GM12892 (cell line): ENCODE measurements around the gene KIAA0040. TPM values are rescaled to one million over a fixed set of nuclear protein-coding genes. Genes with fewer than 3 reads are reported as not detected.

Experiments
- DNase-seq: peaks from one replicate; pipeline ENCODE4 v3.0.0; 2011; ENCODE audit not compliant: insufficient read length
- FAIRE-seq: peaks from 2 replicates; lab custom pipeline; 2011; peaks lifted over from hg19 to GRCh38; lab: Jason Lieb, UNC
- POLR2A ChIP-seq: IDR thresholded peaks from 2 replicates; pipeline ENCODE4 v1.6.1; 2011; ENCODE audit warnings: low read depth, low read length, control low read depth
- POLR2AphosphoS5 ChIP-seq: IDR thresholded peaks from 2 replicates; pipeline ENCODE4 v1.6.1; 2011; ENCODE audit warnings: low read depth, low read length, control low read depth
- TAF1 ChIP-seq: IDR thresholded peaks from 2 replicates; pipeline ENCODE4 v1.6.1; 2011; ENCODE audit warnings: low read depth, mild to moderate bottlenecking, control low read depth, low read length, borderline replicate concordance
- polyA plus RNA-seq: library from polyadenylated mRNA; unstranded; fragments of >200 nt; gene quantifications from one replicate; pipeline ENCODE4 v1.2.1, GENCODE V29; 2012; ENCODE audit warnings: missing spikeins, inconsistent platforms; ENCODE audit not compliant: missing spikeins

The KIAA0040 gene
- polyA plus RNA-seq = 11.6 TPM

- FAIRE-seq (peak; percentile 94), DNase-seq (peak; percentile 62)
- no peak for TF ChIP-seq TAF1
- TF ChIP-seq POLR2AphosphoS5 = peak; percentile 71; the same call in 1 of the 2 replicates
- peak; percentile 78; the same call in 1 of the 2 replicates for TF ChIP-seq POLR2A
These were observed at the start of gene KIAA0040 for GRCh38 chr1:175192630-175193526. KIAA0040 (minus strand) TSS chr1:175192776; CDS start chr1:175161013, 31,763 bp downstream.

- FAIRE-seq (no peak), DNase-seq (no peak)
- no peak for TF ChIP-seq POLR2AphosphoS5
- TF ChIP-seq POLR2A = no peak
- TF ChIP-seq TAF1 = no peak
These were observed 44.8 kb upstream of the KIAA0040 start for GRCh38 chr1:175237389-175237788.

GRCh38 chr1:175234639-175235038 lies 42.1 kb upstream of the KIAA0040 start:
- FAIRE-seq (no peak), DNase-seq (no peak)
- TF ChIP-seq POLR2AphosphoS5 = no peak
- TF ChIP-seq POLR2A = no peak
- TF ChIP-seq TAF1 = no peak

GRCh38 chr1:175232335-175232734 lies 39.8 kb upstream of the KIAA0040 start:
- TF ChIP-seq TAF1 (no peak), POLR2AphosphoS5 (no peak), POLR2A (no peak)
- FAIRE-seq (no peak), DNase-seq (no peak)

GRCh38 chr1:175225805-175226129 lies 33.2 kb upstream of the KIAA0040 start:
- no peak for DNase-seq
- FAIRE-seq = no peak
- TF ChIP-seq POLR2AphosphoS5 (no peak), POLR2A (no peak), TAF1 (no peak)

- FAIRE-seq = no peak
- no peak for DNase-seq
These were observed 29.8 kb upstream of the KIAA0040 start for GRCh38 chr1:175222296-175222938.

GRCh38 chr1:175221557-175222175 lies 29.1 kb upstream of the KIAA0040 start:
- TF ChIP-seq POLR2A = no peak
- no peak for TF ChIP-seq TAF1
- TF ChIP-seq POLR2AphosphoS5 = no peak
- no peak for DNase-seq
- no peak for FAIRE-seq

More at GRCh38 chr1:175222296-175222938, 29.8 kb upstream of the KIAA0040 start:
- TF ChIP-seq POLR2AphosphoS5 = no peak
- TF ChIP-seq POLR2A = no peak
- TF ChIP-seq TAF1 = no peak

GRCh38 chr1:175220853-175221556 lies 28.4 kb upstream of the KIAA0040 start:
- DNase-seq (no peak), FAIRE-seq (no peak)
- TF ChIP-seq TAF1 (no peak), POLR2A (no peak), POLR2AphosphoS5 (no peak)

- TF ChIP-seq POLR2AphosphoS5 (no peak), POLR2A (no peak)
- FAIRE-seq (peak; percentile 24), DNase-seq (no peak)
These were observed 27.2 kb upstream of the KIAA0040 start for GRCh38 chr1:175219774-175220173.

- DNase-seq (no peak), FAIRE-seq (peak; percentile 38)
- TF ChIP-seq POLR2AphosphoS5 (no peak), TAF1 (no peak), POLR2A (no peak)
These were observed 26.3 kb upstream of the KIAA0040 start for GRCh38 chr1:175218786-175219434.
